LHCN-M2 (cell line): Measurements from ENCODE around the gene CCDC91. TPM values are rescaled to one million over a fixed set of nuclear protein-coding genes. Genes with fewer than 3 reads are reported as not detected.
"Not testable (repeated sequence)": the region's sequence is repeated elsewhere in the genome, so short reads cannot be mapped to it uniquely, and the experiment has no call there.

ENCODE experiments used
- DNase-seq: peaks from one replicate; pipeline ENCODE4 v3.0.0-alpha.2; 2012; ENCODE audit warnings: low read depth
- total RNA-seq: library from RNA; depleted of rRNA; stranded (reverse); fragments of >200 nt; gene quantifications from 2 replicates; pipeline ENCODE4 v1.2.3, GENCODE V29; 2014

CCDC91 gene
- total RNA-seq, 1 experiment from 2014 or later, result 13.9 TPM

DNA sequence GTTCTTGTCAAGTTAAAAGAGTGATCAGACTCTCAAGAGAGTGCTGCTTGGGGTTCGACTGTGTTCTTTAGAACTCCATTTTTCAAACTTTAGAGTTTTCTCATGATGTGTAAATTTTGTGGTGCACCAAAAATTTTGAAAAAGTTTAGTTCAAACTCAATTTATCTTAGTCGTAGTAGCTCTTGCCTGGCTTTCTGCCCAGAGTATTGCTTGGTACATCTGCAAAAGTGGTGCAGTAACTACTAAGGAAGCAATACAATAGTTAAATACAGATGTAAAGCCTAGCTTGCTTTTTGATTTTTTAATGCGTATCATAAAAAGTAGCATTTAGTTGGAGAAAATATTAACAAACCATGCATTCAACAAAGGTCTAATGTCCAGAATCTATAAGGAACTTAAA, 9.5 kb upstream of the CCDC91 start:
- DNase-seq, result no peak

GRCh38 chr12:28184375-28184774, 5.9 kb upstream of the CCDC91 start:
- no peak for DNase-seq

GRCh38 chr12:28186500-28186899, 3.8 kb upstream of the CCDC91 start:
- no peak for DNase-seq

DNA sequence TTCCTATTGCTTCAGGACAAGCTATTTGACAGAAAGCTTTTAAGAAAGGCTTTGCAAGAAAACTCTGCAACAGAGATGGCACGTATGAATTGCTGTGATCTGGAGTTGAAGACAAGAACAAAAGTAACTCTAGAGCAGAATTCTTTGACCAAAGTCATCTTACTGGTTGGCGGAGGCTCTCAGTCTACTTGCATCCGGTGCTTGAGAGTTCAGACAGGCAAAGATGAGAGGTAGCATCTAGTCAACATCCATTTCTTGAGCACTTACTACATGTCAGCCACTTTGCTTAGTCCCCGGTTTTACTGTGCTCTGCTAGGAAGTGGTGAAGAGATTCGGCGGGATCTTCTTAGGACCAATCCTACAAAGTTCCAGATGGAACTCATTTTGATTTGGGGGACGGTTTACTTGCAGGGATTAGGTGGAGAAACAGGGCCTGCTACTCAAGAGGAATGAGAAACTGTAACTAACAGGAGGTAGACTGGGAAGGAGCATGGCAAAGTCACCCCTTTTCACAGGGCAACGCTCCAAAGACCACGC, 404 bp upstream of the CCDC91 start:
- DNase-seq, result no peak

DNA sequence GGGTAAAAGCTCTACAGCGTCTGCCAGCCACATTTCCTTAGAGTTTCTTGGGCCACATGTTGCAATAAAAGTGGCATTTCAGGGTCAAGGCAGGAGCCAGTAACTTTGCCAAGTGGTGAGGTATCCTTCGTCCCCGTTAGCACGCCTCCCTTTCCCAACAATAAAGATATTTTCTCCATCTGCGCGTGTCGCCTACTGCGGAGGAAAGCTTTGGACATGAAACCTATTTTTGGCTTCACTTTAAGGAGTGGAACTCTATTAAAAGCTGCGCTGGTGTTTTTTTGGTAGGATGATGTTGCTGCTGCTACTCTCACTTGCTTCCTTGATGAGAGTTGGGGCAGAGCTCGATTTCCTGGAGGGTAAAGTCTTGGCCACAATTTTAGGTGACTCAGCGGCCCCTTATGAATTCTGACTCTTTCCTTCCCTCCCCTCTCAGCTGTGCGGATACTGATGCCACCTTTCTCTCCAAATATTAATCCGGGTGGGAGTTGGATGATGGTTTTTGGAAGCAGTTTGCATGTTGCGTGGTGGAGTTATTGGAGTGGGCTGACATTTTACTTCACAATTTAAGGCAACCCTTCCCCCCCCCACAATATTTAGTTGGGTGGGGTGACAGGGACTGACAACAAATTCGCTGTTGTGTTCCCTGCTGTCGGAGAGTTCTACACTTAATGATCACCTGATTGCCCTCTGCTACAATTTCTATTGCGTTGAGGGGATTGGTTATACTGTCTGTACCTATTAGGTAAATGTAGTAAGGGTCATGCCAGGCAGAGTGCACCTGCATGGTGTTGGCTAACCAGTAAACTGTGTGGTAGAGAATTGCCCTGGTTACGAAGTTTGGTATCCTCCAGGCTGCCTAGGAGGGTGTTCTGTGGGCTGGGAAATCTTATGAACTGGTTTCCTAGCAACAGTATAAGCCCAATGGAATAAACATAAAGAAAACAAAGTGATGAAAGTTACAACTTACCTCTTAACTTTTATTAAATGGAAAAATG, 1.1 kb downstream of the CCDC91 start:
- DNase-seq, result peak; percentile 74

GRCh38 chr12:28192125-28192524, 1.9 kb downstream of the CCDC91 start:
- no peak for DNase-seq

- DNase-seq, result not testable (repeated sequence)
Measured at GRCh38 chr12:28194621-28195020, 4.4 kb downstream of the CCDC91 start.

DNA sequence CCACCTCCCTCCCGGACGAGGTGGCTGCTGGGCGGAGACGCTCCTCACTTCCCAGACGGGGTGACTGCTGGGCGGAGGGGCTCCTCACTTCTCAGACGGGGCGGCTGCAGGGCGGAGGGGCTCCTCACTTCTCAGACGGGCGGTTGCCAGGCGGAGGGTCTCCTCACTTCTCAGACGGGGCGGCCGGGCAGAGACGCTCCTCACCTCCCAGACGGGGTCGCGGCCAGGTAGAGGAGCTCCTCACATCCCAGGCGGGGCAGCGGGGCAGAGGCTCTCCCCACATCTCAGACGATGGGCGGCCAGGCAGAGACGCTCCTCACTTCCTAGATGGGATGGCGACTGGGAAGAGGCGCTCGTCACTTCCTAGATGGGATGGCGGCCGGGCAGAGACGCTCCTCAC, 10.9 kb downstream of the CCDC91 start:
- DNase-seq, result not testable (repeated sequence)

DNA sequence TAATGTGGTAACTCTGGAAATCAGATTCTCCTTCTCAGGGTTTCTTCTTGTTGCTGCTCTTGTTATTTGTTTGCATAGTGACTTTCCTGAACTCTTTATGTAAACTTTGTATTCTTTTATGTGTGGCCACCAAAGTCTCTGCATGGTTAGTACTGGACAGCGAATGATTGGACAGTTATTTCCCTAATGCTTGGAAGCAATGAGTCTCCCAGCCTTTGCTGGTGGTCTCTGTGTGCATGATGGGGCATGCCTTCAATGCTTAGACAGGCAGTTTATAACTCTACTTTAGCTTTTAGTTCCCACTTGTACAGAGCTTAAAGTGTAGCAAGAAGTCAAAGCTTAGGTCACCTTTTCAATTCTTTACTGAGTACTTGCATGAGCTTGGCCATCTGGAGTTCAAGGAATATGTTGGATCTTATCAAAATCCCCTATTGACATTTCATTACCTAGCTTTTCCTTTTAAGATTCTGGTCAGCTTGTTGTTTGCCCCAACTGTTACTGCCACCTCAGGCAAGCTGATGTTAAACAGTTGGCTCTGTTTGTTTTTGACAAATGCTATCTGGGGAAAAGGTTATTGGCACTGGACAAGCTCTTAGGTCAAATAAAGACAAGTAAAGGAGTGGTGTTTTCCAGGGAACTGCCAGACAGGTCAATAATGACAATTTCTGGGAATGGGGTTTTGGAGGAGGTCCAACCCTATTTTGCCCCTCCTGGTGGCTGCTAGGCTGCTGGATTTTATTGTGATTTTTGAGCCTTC, 12.3 kb downstream of the CCDC91 start:
- no peak for DNase-seq

GRCh38 chr12:28209782-28210181, 19.5 kb downstream of the CCDC91 start:
- peak; percentile 58 for DNase-seq

- DNase-seq, result no peak
Measured at GRCh38 chr12:28212182-28212581, 21.9 kb downstream of the CCDC91 start.

- DNase-seq, result no peak
Measured at GRCh38 chr12:28215021-28215420, 24.8 kb downstream of the CCDC91 start.

DNA sequence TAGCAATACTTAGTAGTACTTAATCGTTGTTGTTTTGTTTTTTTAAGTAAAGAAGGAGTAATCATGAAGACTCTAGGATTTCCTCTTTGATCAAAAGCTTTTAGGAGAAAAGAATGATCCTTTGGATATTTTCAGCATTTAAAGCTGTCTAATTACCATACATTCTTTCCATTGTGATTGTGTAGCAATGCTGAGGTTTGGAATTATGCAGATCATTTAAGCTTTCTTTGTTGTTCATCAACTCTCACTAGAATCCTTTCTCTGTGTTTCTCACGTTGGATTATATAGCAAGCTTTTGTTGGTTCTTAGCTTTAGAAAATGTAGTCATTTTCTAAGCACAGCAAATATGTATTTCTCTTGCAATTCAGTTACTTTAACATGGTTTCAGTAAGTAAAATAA, 25.8 kb downstream of the CCDC91 start:
- DNase-seq, result no peak

DNA sequence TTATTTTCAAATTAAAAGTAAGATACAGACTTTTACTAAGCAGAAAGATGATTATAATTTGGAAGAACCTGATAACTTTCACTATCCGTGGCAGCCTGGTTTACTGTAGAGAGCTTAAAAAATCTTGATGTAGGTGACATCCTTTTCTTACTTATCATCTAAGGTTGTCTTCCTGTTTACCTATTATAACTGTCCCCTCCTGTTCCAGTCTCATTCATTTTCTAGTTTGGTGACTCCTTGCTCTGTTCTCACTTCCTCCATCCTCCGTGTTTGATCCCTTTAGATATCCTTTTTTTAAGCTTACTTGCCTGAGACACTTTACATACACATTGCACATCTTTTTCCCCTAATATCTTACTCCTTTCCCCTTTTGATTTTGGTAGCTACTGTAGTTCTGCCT, 27.5 kb downstream of the CCDC91 start:
- DNase-seq, result no peak

- no peak for DNase-seq
Measured at GRCh38 chr12:28218875-28219274, 28.6 kb downstream of the CCDC91 start.

- DNase-seq, result no peak
Measured at GRCh38 chr12:28219827-28220226, 29.6 kb downstream of the CCDC91 start.

DNA sequence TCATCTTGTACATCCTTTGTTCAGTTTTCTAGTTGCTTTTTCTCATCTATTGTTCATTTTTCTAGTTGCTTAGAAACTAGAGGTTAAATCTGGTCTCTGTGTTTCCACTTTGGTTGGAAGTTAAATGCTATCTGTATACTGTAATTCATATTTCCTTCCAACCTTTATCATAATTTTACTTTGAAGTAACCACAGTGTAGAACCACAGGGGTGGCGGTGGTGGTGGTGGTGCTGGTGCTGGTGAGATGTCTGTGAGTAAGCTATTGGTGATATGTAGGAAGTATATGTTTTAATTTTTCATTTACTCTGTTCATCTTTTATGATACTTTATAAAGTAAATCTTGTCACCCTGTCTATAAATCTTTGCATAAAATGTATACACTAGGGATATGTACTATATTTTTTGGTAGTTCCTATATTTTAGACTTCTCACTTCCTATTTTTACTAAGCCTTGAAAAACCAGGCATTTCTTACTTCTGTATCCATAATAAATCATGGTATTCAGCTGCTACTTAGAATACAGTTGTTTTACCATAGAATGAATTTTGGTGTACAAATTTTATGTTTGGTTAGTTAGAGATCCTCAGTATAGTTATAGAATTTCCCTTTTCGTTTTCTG, 31.9 kb downstream of the CCDC91 start:
- no peak for DNase-seq

- DNase-seq, result no peak
Measured at GRCh38 chr12:28223025-28223554, 32.8 kb downstream of the CCDC91 start.

DNA sequence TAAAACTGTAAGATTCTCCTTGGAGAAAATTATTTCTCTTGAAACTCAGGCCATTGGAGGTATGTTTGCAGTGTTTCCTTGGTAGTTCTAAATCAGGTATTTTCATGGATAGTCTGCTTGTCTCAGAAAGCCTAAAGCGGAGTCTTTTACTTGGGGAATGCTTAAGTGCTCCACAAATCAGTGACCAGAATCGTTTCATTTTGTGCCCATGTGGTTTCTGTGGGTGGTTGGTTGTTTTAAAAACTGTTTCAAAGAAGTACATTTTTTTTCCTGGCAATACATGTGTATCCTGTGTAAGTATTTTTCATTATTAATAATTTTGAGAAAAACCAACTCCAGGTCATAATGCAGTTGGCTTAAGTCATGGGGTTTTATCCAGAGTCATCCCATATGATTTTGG, 33.6 kb downstream of the CCDC91 start:
- no peak for DNase-seq

DNA sequence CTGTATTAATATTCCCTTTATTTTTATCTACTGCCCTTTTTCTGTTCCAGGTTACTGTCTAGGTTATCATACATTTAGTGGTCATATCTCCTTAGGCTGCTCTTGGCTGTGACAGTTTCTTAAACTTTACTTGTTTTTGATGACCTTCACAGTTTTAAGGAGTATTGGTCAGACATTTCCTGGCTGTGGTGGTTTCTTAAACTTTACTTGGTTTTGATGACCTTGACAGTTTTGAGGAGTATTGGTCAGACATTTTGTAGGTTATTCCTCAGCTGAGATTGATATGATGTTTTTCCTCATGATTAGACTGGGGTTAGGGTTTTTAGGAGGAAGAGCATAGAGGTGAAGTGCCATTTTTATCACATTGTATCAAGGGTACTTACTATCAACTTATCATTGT, 36.4 kb downstream of the CCDC91 start:
- DNase-seq, result no peak

DNA sequence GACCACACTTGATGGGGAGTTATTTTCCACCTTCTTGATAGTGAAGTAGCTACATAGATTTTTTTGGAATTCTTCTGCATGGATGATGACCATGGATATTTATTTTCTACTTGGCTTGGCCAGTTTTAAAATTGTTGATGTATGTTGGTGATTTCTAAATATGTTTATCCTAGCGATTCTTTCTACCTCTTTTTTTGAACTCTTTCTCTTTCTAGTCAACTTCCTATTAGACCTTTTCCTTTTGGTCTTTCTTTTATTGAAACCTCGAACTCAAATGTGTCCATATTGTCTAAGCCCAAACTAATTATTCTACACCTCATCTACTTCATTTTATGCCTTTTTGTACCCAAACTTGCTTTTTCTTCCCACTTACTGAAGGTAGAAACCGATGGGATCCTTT, 37.0 kb downstream of the CCDC91 start:
- DNase-seq, result no peak

- DNase-seq, result no peak
Measured at GRCh38 chr12:28231248-28231647, 41.0 kb downstream of the CCDC91 start.
